Parathyroid adenoma (tissue), 2 donors: Measurements from ENCODE around the gene MDN1.

Source experiments
- H2AFZ ChIP-seq: fragments of 300-600 bp; sonication (generic); one replicate; pipeline ENCODE4 v1.7.0; 2017; ENCODE audit warnings: antibody characterized with exemption, mild to moderate bottlenecking
- H3K27ac ChIP-seq: fragments of 300-600 bp; sonication (generic); one replicate; pipeline ENCODE4 v1.7.0; 2017
- H3K27me3 ChIP-seq: fragments of 300-600 bp; sonication (generic); one replicate; pipeline ENCODE4 v1.7.0; 2017; ENCODE audit warnings: low read length; ENCODE audit not compliant: control insufficient read depth, insufficient read depth
- H3K36me3 ChIP-seq: fragments of 300-600 bp; sonication (generic); one replicate; pipeline ENCODE4 v1.7.0; 2017; ENCODE audit warnings: low read length; ENCODE audit not compliant: control insufficient read depth, insufficient read depth
- H3K4me1 ChIP-seq: fragments of 300-600 bp; sonication (generic); one replicate; pipeline ENCODE4 v1.7.0; 2017; ENCODE audit warnings: control low read depth
- H3K4me2 ChIP-seq: fragments of 300-600 bp; sonication (generic); one replicate; pipeline ENCODE4 v1.7.0; 2017; ENCODE audit warnings: low read length
- H3K4me3 ChIP-seq: fragments of 300-600 bp; sonication (generic); one replicate; pipeline ENCODE4 v1.7.0; 2017; ENCODE audit warnings: low read depth, low read length
- H3K79me2 ChIP-seq: fragments of 300-600 bp; sonication (generic); one replicate; pipeline ENCODE4 v1.7.0; 2017; ENCODE audit warnings: control low read depth
- H3K9ac ChIP-seq: fragments of 300-600 bp; sonication (generic); one replicate; pipeline ENCODE4 v1.7.0; 2017; ENCODE audit warnings: mild to moderate bottlenecking
- H3K9me3 ChIP-seq: fragments of 300-600 bp; sonication (generic); one replicate; pipeline ENCODE4 v1.7.0; 2017; ENCODE audit warnings: low read length; ENCODE audit not compliant: control insufficient read depth
- CTCF ChIP-seq: fragments of 300-600 bp; sonication (generic); IDR thresholded peaks from one replicate; pipeline ENCODE4 v1.7.0; 2017; ENCODE audit warnings: antibody characterized with exemption, mild to moderate bottlenecking
- donor health status: primary hyperparathyroidism.

The MDN1 gene

GRCh38 chr6:89611666-89612065 is 207.9 kb downstream of the MDN1 start:
- Histone ChIP-seq H3K36me3 (no peaks in the 10 kb centered on the region), H3K4me1 (no peaks in the 10 kb centered on the region), H2AFZ (no peak overlapping the region), H3K9me3 (no peaks in the 10 kb centered on the region), H3K4me3 (no peak overlapping the region), H3K27me3 (no peaks in the 10 kb centered on the region), H3K79me2 (no peaks in the 10 kb centered on the region), H3K4me2 (no peak overlapping the region), H3K9ac (no peak overlapping the region), H3K27ac (no peak overlapping the region)
- TF ChIP-seq CTCF, result no peak

- Histone ChIP-seq H3K4me3 (no peak overlapping the region), H3K27me3 (no peaks in the 10 kb centered on the region), H3K79me2 (no peaks in the 10 kb centered on the region), H3K36me3 (no peaks in the 10 kb centered on the region), H2AFZ (no peak overlapping the region), H3K4me2 (no peak overlapping the region), H3K4me1 (no peaks in the 10 kb centered on the region), H3K9ac (no peak overlapping the region), H3K9me3 (no peaks in the 10 kb centered on the region), H3K27ac (no peak overlapping the region)
- peak; percentile 81 for TF ChIP-seq CTCF
Observed at GRCh38 chr6:89610149-89610642, 209.4 kb downstream of the MDN1 start.

GRCh38 chr6:89605861-89606260 is 213.7 kb downstream of the MDN1 start:
- Histone ChIP-seq H3K27ac (no peak overlapping the region), H3K27me3 (no peaks in the 10 kb centered on the region), H3K79me2 (no peaks in the 10 kb centered on the region), H3K9me3 (no peaks in the 10 kb centered on the region), H3K36me3 (no peaks in the 10 kb centered on the region), H2AFZ (no peak overlapping the region), H3K4me1 (no peaks in the 10 kb centered on the region), H3K9ac (no peak overlapping the region), H3K4me2 (no peak overlapping the region), H3K4me3 (no peak overlapping the region)
- no peak for TF ChIP-seq CTCF

GRCh38 chr6:89604653-89605052 is 214.9 kb downstream of the MDN1 start:
- Histone ChIP-seq H3K27ac (no peak overlapping the region), H2AFZ (no peak overlapping the region), H3K9ac (no peak overlapping the region), H3K36me3 (no peaks in the 10 kb centered on the region), H3K4me3 (no peak overlapping the region), H3K27me3 (no peaks in the 10 kb centered on the region), H3K79me2 (no peaks in the 10 kb centered on the region), H3K4me1 (no peaks in the 10 kb centered on the region), H3K9me3 (no peaks in the 10 kb centered on the region), H3K4me2 (no peak overlapping the region)
- TF ChIP-seq CTCF, result no peak

- Histone ChIP-seq H2AFZ (no peak overlapping the region), H3K4me2 (no peak overlapping the region), H3K9ac (no peak overlapping the region), H3K9me3 (no peaks in the 10 kb centered on the region), H3K4me3 (no peak overlapping the region), H3K4me1 (no peaks in the 10 kb centered on the region), H3K27ac (no peak overlapping the region), H3K36me3 (no peaks in the 10 kb centered on the region), H3K27me3 (no peaks in the 10 kb centered on the region), H3K79me2 (no peaks in the 10 kb centered on the region)
- no peak for TF ChIP-seq CTCF
Observed at GRCh38 chr6:89602166-89602565, 217.4 kb downstream of the MDN1 start.
